ENCODE data around the gene CDCA7L. TPM values are rescaled to one million over a fixed set of nuclear protein-coding genes. Genes with fewer than 3 reads are reported as not detected.
A peak's percentile ranks its signal among the peaks of the same experiment; 100 is the strongest.

CDCA7L gene
- total RNA-seq, result 12.6 TPM
- long read RNA-seq, transcript CDCA7L-203 (10 exons, 3,066 nt), result minor isoform, 9 of 45 reads
- long read RNA-seq, transcript CDCA7L-202 (9 exons, 1,830 nt), result major isoform, 25 of 45 reads
- long read RNA-seq, partial matches to known transcripts, result 0 of 45 reads
- long read RNA-seq, other reads (novel, unspliced or antisense), result 11 of 45 reads

GRCh38 chr7:21945454-21946221 is at the start of gene CDCA7L:
Gene CDCA7L, minus strand, starts transcription at chr7:21945899. Its CDS starts 95 bp downstream, at chr7:21945804.
- peak; percentile 89 for DNase-seq (ENCODE audit: low spot score)
- intact Hi-C loops (cut with DNase I), result no loop called here

- intact Hi-C loops (cut with DNase I), result no loop called here
- no peak for DNase-seq (ENCODE audit: low spot score)
Observed at GRCh38 chr7:21986096-21986495, 40.4 kb upstream of the CDCA7L start.

- DNase-seq (ENCODE audit: low spot score), result no peak
- intact Hi-C loops (cut with DNase I), result no loop called here
Observed at GRCh38 chr7:21984042-21984441, 38.3 kb upstream of the CDCA7L start.

- no peak for DNase-seq (ENCODE audit: low spot score)
- intact Hi-C loops (cut with DNase I), result no loop called here
Observed at GRCh38 chr7:21983056-21983455, 37.4 kb upstream of the CDCA7L start.

GRCh38 chr7:21981524-21981923 is 35.8 kb upstream of the CDCA7L start:
- DNase-seq (ENCODE audit: low spot score), result no peak
- intact Hi-C loops (cut with DNase I), result no loop called here

GRCh38 chr7:21980926-21981500 is 35.3 kb upstream of the CDCA7L start:
- intact Hi-C loops (cut with DNase I), result no loop called here
- no peak for DNase-seq (ENCODE audit: low spot score)

- no peak for DNase-seq (ENCODE audit: low spot score)
- intact Hi-C loops (cut with DNase I), result no loop called here
Observed at GRCh38 chr7:21972397-21972784, 26.7 kb upstream of the CDCA7L start.

GRCh38 chr7:21971780-21972396 is 26.2 kb upstream of the CDCA7L start:
- intact Hi-C loops (cut with DNase I), result no loop called here
- DNase-seq (ENCODE audit: low spot score), result no peak

- intact Hi-C loops (cut with DNase I), result no loop called here
- no peak for DNase-seq (ENCODE audit: low spot score)
Observed at GRCh38 chr7:21969822-21970221, 24.1 kb upstream of the CDCA7L start.

- intact Hi-C loops (cut with DNase I), result no loop called here
- DNase-seq (ENCODE audit: low spot score), result no peak
Observed at GRCh38 chr7:21967598-21968003, 21.9 kb upstream of the CDCA7L start.

GRCh38 chr7:21966271-21966670 is 20.6 kb upstream of the CDCA7L start:
- intact Hi-C loops (cut with DNase I), result no loop called here
- DNase-seq (ENCODE audit: low spot score), result no peak

- intact Hi-C loops (cut with DNase I), result no loop called here
- DNase-seq (ENCODE audit: low spot score), result no peak
Observed at GRCh38 chr7:21965291-21965690, 19.6 kb upstream of the CDCA7L start.

- intact Hi-C loops (cut with DNase I), result no loop called here
- no peak for DNase-seq (ENCODE audit: low spot score)
Observed at GRCh38 chr7:21962677-21963076, 17.0 kb upstream of the CDCA7L start.

GRCh38 chr7:21960922-21961321 is 15.2 kb upstream of the CDCA7L start:
- intact Hi-C loops (cut with DNase I), result no loop called here
- no peak for DNase-seq (ENCODE audit: low spot score)

GRCh38 chr7:21959387-21959776 is 13.7 kb upstream of the CDCA7L start:
- DNase-seq (ENCODE audit: low spot score), result no peak
- intact Hi-C loops (cut with DNase I), result no loop called here

GRCh38 chr7:21953781-21954180 is 8.1 kb upstream of the CDCA7L start:
- intact Hi-C loops (cut with DNase I), result no loop called here
- no peak for DNase-seq (ENCODE audit: low spot score)

- intact Hi-C loops (cut with DNase I), result no loop called here
- no peak for DNase-seq (ENCODE audit: low spot score)
Observed at GRCh38 chr7:21948887-21949540, 3.3 kb upstream of the CDCA7L start.

- DNase-seq (ENCODE audit: low spot score), result no peak
- intact Hi-C loops (cut with DNase I), result no loop called here
Observed at GRCh38 chr7:21948364-21948763, 2.7 kb upstream of the CDCA7L start.

- intact Hi-C loops (cut with DNase I), result no loop called here
- DNase-seq (ENCODE audit: low spot score), result no peak
Observed at GRCh38 chr7:21947946-21948345, 2.2 kb upstream of the CDCA7L start.

- intact Hi-C loops (cut with DNase I), result no loop called here
- no peak for DNase-seq (ENCODE audit: low spot score)
Observed at GRCh38 chr7:21947056-21947455, 1.4 kb upstream of the CDCA7L start.

Data from cardiac septum (tissue), 1 donor.